OCI-LY3 (cell line): ENCODE data around the gene GATAD1.

Experiments used
- CTCF ChIP-seq: fragments of 200-600, 300-600 bp; sonication (generic); IDR thresholded peaks from 2 replicates; pipeline ENCODE4 v1.5.1; 2014; ENCODE audit warnings: antibody characterized with exemption, low read length, low read depth
- EZH2phosphoT487 ChIP-seq: fragments of 200-600 bp; shearing (Covaris generic); IDR thresholded peaks from 2 replicates; pipeline ENCODE4 v1.6.1; 2018; ENCODE audit warnings: antibody characterized with exemption, mixed run types, low read depth

GRCh38 chr7:92461027-92462003 lies 14.0 kb downstream of the GATAD1 start:
- TF ChIP-seq CTCF (peak; percentile 80), EZH2phosphoT487 (no peak)
